Measurements from ENCODE around the gene ERG.

Gene ERG

DNA sequence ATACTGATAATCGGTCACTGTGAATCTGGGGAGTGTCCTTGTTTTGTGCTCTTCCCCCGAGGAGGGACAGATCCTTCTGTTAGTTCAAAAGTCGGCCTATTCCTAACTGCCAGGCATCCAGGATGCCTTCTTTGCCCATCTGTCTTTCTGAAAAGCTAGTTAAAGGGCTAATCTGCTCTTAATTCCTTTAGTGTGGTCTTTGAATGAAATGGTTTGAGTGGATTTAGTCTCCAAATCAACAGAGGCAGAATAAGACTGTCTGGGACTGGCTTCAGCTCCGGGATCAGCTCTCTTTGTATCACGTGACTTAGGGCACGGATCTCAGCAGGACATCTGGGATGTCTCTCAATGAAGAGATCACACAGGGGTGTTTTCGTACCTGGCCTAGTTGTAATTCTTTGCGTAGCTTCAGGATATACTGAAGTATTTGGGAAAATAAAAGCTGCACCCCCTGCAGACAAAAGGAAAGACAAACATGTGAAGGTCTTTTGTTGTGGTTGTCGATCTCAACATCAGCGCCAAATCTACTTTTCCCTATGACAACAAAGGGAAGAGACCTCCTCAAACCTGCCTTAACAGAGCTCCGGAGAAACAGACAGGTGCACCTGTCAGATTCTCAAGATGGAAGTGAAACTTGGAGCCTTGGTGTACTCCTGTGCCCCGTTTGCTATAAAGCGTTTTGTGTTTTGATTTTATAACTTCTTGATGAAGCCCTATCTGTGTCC lies 97.9 kb downstream of the ERG start:
- DNase-seq (ENCODE audit: low read depth, low spot score): no peak
- H3K9me3 ChIP-seq (ENCODE audit: control insufficient read depth, insufficient read depth, low read length): no peaks in the 10 kb centered on the region
- no peaks in the 10 kb centered on the region for H3K27me3 ChIP-seq (ENCODE audit: control insufficient read depth, insufficient read depth, low read length)
- H3K27ac ChIP-seq (ENCODE audit: low read length): no peak overlapping the region
- no peaks in the 10 kb centered on the region for H3K36me3 ChIP-seq (ENCODE audit: control insufficient read depth, insufficient read depth, low read length)
- WGBS (ENCODE audit: insufficient coverage, insufficient read length): no CpG with 5 or more reads among the region's 13 CpGs
- no peaks in the 10 kb centered on the region; the same call in 1 of the 2 replicates for H3K4me1 ChIP-seq (ENCODE audit: control insufficient read depth, insufficient read depth, low read length)
- H3K4me3 ChIP-seq (ENCODE audit: low read length): no peak overlapping the region

DNA sequence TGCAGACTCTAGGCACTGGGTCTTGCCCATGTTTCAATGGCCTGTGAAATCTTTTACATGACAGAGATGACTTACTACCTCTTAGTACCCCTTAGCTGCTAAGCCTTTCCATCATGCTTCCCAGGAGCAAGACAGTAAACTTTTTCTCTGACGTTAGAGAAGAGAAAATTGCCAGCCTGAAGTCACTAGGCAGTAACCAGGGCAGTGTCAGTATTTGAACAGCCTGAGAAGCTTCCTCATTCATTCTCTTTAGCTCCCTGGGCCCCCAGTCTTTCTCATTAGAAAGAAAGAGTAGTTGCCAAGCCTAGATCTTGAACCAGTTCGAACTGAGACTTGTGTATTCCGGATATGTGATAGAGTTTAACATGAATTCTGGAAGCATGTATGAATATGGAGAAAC lies 99.2 kb downstream of the ERG start:
- no CpG with 5 or more reads among the region's 3 CpGs for WGBS (ENCODE audit: insufficient coverage, insufficient read length)
- Histone ChIP-seq H3K4me3 (ENCODE audit: low read length) (no peak overlapping the region), H3K27me3 (ENCODE audit: control insufficient read depth, insufficient read depth, low read length) (no peaks in the 10 kb centered on the region), H3K27ac (ENCODE audit: low read length) (no peak overlapping the region), H3K9me3 (ENCODE audit: control insufficient read depth, insufficient read depth, low read length) (no peaks in the 10 kb centered on the region), H3K4me1 (ENCODE audit: control insufficient read depth, insufficient read depth, low read length) (no peaks in the 10 kb centered on the region; the same call in 1 of the 2 replicates), H3K36me3 (ENCODE audit: control insufficient read depth, insufficient read depth, low read length) (no peaks in the 10 kb centered on the region)
- DNase-seq (ENCODE audit: low read depth, low spot score): no peak

- Histone ChIP-seq H3K27me3 (ENCODE audit: control insufficient read depth, insufficient read depth, low read length) (no peaks in the 10 kb centered on the region), H3K36me3 (ENCODE audit: control insufficient read depth, insufficient read depth, low read length) (no peaks in the 10 kb centered on the region), H3K27ac (ENCODE audit: low read length) (no peak overlapping the region), H3K9me3 (ENCODE audit: control insufficient read depth, insufficient read depth, low read length) (no peaks in the 10 kb centered on the region), H3K4me3 (ENCODE audit: low read length) (no peak overlapping the region), H3K4me1 (ENCODE audit: control insufficient read depth, insufficient read depth, low read length) (no peaks in the 10 kb centered on the region)
- no CpG with 5 or more reads among the region's 1 CpG for WGBS (ENCODE audit: insufficient coverage, insufficient read length)
- DNase-seq (ENCODE audit: low read depth, low spot score): no peak
These were observed 102.0 kb downstream of the ERG start for GRCh38 chr21:38396325-38396724.

DNA sequence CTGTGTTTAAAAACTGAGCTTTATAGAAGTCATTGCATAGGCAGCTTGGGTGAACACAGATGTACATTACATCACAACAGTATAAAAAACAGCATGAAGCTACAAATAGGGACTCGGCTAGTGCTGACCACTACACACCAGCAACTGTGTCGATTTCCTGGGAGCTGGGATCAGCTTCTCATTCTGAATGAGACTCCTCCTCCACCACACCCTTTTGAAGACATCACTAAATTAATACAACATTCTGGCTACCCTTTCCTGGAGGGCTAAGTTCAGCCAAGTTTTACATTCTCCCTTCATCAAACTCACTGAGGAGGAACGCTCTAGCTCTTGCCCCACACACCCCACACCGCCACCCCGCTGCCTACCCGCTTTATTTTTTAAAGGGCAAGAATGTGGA lies 102.7 kb downstream of the ERG start:
- H3K4me3 ChIP-seq (ENCODE audit: low read length): no peak overlapping the region
- H3K36me3 ChIP-seq (ENCODE audit: control insufficient read depth, insufficient read depth, low read length): no peaks in the 10 kb centered on the region
- H3K9me3 ChIP-seq (ENCODE audit: control insufficient read depth, insufficient read depth, low read length): no peaks in the 10 kb centered on the region
- no peaks in the 10 kb centered on the region for H3K27me3 ChIP-seq (ENCODE audit: control insufficient read depth, insufficient read depth, low read length)
- no peak overlapping the region for H3K27ac ChIP-seq (ENCODE audit: low read length)
- no CpG with 5 or more reads among the region's 6 CpGs for WGBS (ENCODE audit: insufficient coverage, insufficient read length)
- H3K4me1 ChIP-seq (ENCODE audit: control insufficient read depth, insufficient read depth, low read length): no peaks in the 10 kb centered on the region
- DNase-seq (ENCODE audit: low read depth, low spot score): no peak

- no CpG with 5 or more reads among the region's 1 CpG for WGBS (ENCODE audit: insufficient coverage, insufficient read length)
- no peaks in the 10 kb centered on the region for H3K4me1 ChIP-seq (ENCODE audit: control insufficient read depth, insufficient read depth, low read length)
- no peaks in the 10 kb centered on the region for H3K27me3 ChIP-seq (ENCODE audit: control insufficient read depth, insufficient read depth, low read length)
- no peaks in the 10 kb centered on the region for H3K9me3 ChIP-seq (ENCODE audit: control insufficient read depth, insufficient read depth, low read length)
- no peak for DNase-seq (ENCODE audit: low read depth, low spot score)
- no peak overlapping the region for H3K4me3 ChIP-seq (ENCODE audit: low read length)
- H3K27ac ChIP-seq (ENCODE audit: low read length): no peak overlapping the region
- no peaks in the 10 kb centered on the region for H3K36me3 ChIP-seq (ENCODE audit: control insufficient read depth, insufficient read depth, low read length)
These were observed 105.6 kb downstream of the ERG start for GRCh38 chr21:38392661-38393060.

DNA sequence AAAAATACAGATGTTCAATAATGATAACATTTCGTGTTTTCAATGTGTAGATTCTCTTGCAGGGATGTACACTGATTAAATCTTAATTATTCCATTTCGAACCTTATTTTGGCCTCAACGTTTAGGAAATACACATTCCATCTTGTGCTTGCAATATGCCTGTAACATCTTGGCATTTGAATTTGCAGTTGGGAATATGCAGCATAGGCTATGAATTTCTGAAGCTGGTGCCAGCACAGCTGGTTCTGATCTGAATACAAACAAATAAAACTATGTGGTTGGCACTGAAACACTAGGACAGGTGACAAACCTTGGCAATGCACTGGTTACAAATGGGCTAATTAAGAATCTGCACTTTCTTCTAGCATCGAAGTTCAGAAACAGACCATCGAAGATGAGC lies 108.4 kb downstream of the ERG start:
- DNase-seq (ENCODE audit: low read depth, low spot score): no peak
- no CpG with 5 or more reads among the region's 5 CpGs for WGBS (ENCODE audit: insufficient coverage, insufficient read length)
- H3K27me3 ChIP-seq (ENCODE audit: control insufficient read depth, insufficient read depth, low read length): no peaks in the 10 kb centered on the region

DNA sequence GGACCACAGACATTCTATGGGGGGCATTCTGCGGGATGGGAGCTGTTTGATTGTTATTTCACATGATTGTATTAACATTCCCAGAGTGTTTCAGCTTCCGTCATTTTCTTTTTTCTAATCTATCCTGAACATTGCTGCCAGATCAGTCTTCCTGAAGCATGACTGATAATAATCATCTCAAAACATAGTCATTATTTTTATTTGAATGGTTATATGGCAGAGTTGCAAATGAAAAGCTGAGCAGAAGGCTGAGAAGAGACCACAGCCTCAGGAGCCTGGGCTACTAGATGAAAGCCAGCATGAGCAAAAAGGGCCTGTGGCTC lies 109.0 kb downstream of the ERG start:
- Histone ChIP-seq H3K27ac (ENCODE audit: low read length) (no peak overlapping the region), H3K4me3 (ENCODE audit: low read length) (no peak overlapping the region), H3K9me3 (ENCODE audit: control insufficient read depth, insufficient read depth, low read length) (no peaks in the 10 kb centered on the region), H3K4me1 (ENCODE audit: control insufficient read depth, insufficient read depth, low read length) (no peaks in the 10 kb centered on the region), H3K27me3 (ENCODE audit: control insufficient read depth, insufficient read depth, low read length) (no peaks in the 10 kb centered on the region), H3K36me3 (ENCODE audit: control insufficient read depth, insufficient read depth, low read length) (no peaks in the 10 kb centered on the region)
- no CpG with 5 or more reads among the region's 2 CpGs for WGBS (ENCODE audit: insufficient coverage, insufficient read length)
- no peak for DNase-seq (ENCODE audit: low read depth, low spot score)

More for the DNA sequence above, 108.4 kb downstream of the ERG start:
- H3K4me3 ChIP-seq (ENCODE audit: low read length): no peak overlapping the region
- H3K4me1 ChIP-seq (ENCODE audit: control insufficient read depth, insufficient read depth, low read length): no peaks in the 10 kb centered on the region
- H3K27ac ChIP-seq (ENCODE audit: low read length): no peak overlapping the region
- H3K36me3 ChIP-seq (ENCODE audit: control insufficient read depth, insufficient read depth, low read length): no peaks in the 10 kb centered on the region
- H3K9me3 ChIP-seq (ENCODE audit: control insufficient read depth, insufficient read depth, low read length): no peaks in the 10 kb centered on the region

- Histone ChIP-seq H3K36me3 (ENCODE audit: control insufficient read depth, insufficient read depth, low read length) (no peaks in the 10 kb centered on the region; the same call in 1 of the 2 replicates), H3K4me1 (ENCODE audit: control insufficient read depth, insufficient read depth, low read length) (no peaks in the 10 kb centered on the region), H3K9me3 (ENCODE audit: control insufficient read depth, insufficient read depth, low read length) (no peaks in the 10 kb centered on the region), H3K4me3 (ENCODE audit: low read length) (no peak overlapping the region), H3K27ac (ENCODE audit: low read length) (no peak overlapping the region), H3K27me3 (ENCODE audit: control insufficient read depth, insufficient read depth, low read length) (no peaks in the 10 kb centered on the region)
- no CpG with 5 or more reads among the region's 5 CpGs for WGBS (ENCODE audit: insufficient coverage, insufficient read length)
- no peak for DNase-seq (ENCODE audit: low read depth, low spot score)
These were observed 109.5 kb downstream of the ERG start for GRCh38 chr21:38388647-38389353.

DNA sequence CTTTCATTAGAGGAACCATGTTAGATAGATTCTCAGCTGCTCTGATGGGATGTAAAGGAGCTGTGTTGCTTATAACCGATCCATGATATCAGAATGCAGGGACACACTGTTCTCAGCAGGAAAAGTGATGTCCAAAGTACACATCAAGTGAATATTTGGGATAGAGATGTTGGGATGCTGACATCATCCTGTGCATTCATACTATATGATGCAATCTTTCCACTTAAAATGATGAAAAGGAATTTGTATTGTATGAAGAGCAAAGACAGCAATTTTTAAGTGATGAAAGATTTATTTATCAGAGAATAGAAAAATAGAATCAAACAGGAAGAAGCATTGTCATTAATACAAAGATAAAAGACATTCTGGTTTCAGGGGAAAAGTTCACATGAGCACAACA lies 110.1 kb downstream of the ERG start:
- no peaks in the 10 kb centered on the region for H3K9me3 ChIP-seq (ENCODE audit: control insufficient read depth, insufficient read depth, low read length)
- no peak overlapping the region for H3K4me3 ChIP-seq (ENCODE audit: low read length)
- H3K36me3 ChIP-seq (ENCODE audit: control insufficient read depth, insufficient read depth, low read length): no peaks in the 10 kb centered on the region; the same call in 1 of the 2 replicates
- no peaks in the 10 kb centered on the region for H3K27me3 ChIP-seq (ENCODE audit: control insufficient read depth, insufficient read depth, low read length)
- no peak for DNase-seq (ENCODE audit: low read depth, low spot score)
- H3K27ac ChIP-seq (ENCODE audit: low read length): no peak overlapping the region
- H3K4me1 ChIP-seq (ENCODE audit: control insufficient read depth, insufficient read depth, low read length): no peaks in the 10 kb centered on the region
- WGBS (ENCODE audit: insufficient coverage, insufficient read length): no CpG with 5 or more reads among the region's 1 CpG

DNA sequence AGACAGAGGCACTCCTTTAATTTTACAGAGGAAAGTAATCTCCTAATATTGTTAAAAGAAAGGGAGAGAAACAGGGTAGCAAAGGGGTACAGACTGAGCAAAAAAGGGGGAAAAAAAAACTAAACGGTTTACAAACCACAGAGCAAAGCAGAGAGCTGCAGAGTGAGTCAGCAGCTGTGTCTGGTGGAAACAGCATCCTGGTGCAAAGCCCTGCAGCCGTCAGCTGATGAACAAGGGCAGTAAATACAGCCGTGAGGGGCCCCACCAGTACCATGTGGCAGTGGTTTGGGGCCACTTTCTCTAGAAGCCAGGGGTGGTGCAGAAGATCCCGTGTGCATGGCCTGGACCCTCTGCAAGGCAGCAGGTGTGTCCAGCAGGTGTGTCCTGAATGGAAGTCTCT lies 111.3 kb downstream of the ERG start:
- Histone ChIP-seq H3K4me3 (ENCODE audit: low read length) (no peak overlapping the region), H3K36me3 (ENCODE audit: control insufficient read depth, insufficient read depth, low read length) (no peaks in the 10 kb centered on the region; the same call in 1 of the 2 replicates), H3K9me3 (ENCODE audit: control insufficient read depth, insufficient read depth, low read length) (no peaks in the 10 kb centered on the region), H3K27ac (ENCODE audit: low read length) (no peak overlapping the region), H3K4me1 (ENCODE audit: control insufficient read depth, insufficient read depth, low read length) (no peaks in the 10 kb centered on the region), H3K27me3 (ENCODE audit: control insufficient read depth, insufficient read depth, low read length) (no peaks in the 10 kb centered on the region)
- no CpG with 5 or more reads among the region's 4 CpGs for WGBS (ENCODE audit: insufficient coverage, insufficient read length)
- no peak for DNase-seq (ENCODE audit: low read depth, low spot score)

Data from iPS DF 6.9 (cell line).